Mammary epithelial cell (primary cell): ENCODE results near the gene RGMA.

Experiments
- CTCF ChIP-seq, 2 donors: IDR thresholded peaks in 1 of 2; conservative IDR thresholded peaks in 1 of 2; 2 replicates each; pipeline ENCODE4 v1.5.1; 2011 to 2012; ENCODE audit warnings: inconsistent platforms in 2 of 2, low read length in 2 of 2, mild to moderate bottlenecking in 2 of 2, control low read depth in 1 of 2, low read depth in 1 of 2; ENCODE audit not compliant: insufficient read depth in 1 of 2; ENCODE audit errors: extremely low read depth in 1 of 2
- EZH2 ChIP-seq: IDR thresholded peaks from 2 replicates; pipeline ENCODE4 v1.6.1; 2012; ENCODE audit warnings: low read length, inconsistent platforms, borderline replicate concordance

GRCh38 chr15:93087825-93088199 is 1.2 kb downstream of the RGMA start:
- peak; percentile 81 to 92 for TF ChIP-seq CTCF (conservative IDR thresholded peaks at IDR 0.05 in 1 of 2, IDR thresholded peaks at IDR 0.05 in 1 of 2; ENCODE audit: extremely low read depth in 1 of 2, insufficient read depth in 1 of 2, low read depth in 1 of 2, low read length in 2 of 2)
- no peak for TF ChIP-seq EZH2
